GM12874 (cell line): ENCODE data around the gene GP1BB.

Experiments used
- CTCF ChIP-seq: IDR thresholded peaks from 2 replicates; pipeline ENCODE4 v1.5.1; 2011; ENCODE audit warnings: low read depth, mild to moderate bottlenecking, control low read depth, low read length, moderate library complexity; ENCODE audit not compliant: insufficient read depth

GP1BB gene

DNA sequence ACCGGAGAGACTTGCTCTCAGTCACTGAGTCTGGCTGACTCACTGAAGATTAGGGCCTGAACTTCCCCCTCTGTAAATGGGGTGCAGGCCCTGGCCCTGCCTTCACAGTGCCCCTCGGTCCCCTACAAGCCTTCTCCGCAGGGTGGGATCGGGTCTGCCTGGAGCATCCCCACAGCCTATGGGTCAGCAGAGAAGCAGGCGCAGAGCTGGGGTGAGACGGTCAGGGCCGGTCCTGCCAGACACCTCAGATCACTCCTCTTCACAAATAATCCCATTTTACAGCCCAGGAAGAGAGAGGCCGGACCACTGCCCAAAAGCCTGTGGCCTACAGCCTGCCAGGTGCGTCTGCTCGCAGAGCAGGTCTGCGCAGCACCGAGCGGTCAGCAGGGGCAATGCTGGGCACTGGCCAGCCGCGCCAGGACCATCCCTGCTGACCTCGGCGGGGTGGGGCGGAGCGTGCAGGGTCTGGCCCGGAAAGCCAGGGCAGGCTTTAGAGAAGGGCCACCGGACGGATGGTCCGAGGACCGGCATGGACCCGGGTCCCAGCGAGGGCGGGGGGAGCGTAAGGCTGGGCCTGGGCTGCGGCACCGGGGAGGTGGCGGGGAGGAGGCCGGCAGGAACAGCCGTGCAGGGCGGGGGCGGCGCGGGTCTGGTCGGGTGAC is 9.6 kb upstream of the GP1BB start:
- no peak for TF ChIP-seq CTCF

DNA sequence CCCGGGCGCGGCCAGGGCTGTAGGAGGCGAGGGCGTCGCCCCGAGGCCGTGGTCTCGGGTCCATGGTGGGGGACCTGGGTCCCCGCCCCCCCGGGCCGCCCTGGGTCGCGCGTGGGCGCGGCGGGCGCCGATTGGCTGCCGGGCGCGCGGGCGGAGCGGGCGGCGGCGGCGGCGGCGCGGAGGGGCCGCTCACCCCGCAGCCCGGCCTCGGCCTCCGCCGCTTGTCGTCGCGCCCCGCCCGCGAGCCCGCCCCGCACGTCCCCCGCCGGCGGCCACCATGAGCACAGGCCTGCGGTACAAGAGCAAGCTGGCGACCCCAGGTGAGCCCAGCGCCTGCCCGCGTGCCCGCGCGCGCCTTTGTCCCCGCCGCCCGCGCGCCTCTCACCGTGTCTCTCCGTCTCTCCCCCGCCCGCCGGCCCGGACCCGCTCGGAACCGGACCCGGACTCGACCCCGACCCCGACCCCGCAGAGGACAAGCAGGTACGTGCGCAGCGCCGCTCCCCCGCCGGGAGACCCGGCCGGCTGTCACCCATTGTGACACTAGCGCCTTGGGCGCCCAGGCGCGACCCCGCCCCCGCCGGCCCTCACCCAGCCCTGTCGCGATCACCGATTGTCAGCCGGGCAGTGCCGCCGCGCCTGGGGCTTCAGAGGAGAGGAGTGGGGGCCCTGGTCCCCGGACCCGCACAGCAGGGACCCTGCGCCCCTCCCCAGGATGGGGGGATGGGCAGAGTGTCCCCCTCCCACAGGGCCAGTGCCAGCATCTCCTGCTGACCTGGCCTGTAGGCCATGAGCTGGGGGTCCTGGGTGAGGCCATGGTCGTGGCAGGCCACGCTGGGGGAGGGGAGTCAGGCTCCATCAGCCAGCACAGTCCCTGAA is 8.8 kb upstream of the GP1BB start, which contains the start of gene SEPTIN5:
SEPTIN5 (plus strand) TSS at position 192 of the 876 bp plus-strand sequence; CDS start at position 278, 86 bp downstream.
- TF ChIP-seq CTCF = no peak

DNA sequence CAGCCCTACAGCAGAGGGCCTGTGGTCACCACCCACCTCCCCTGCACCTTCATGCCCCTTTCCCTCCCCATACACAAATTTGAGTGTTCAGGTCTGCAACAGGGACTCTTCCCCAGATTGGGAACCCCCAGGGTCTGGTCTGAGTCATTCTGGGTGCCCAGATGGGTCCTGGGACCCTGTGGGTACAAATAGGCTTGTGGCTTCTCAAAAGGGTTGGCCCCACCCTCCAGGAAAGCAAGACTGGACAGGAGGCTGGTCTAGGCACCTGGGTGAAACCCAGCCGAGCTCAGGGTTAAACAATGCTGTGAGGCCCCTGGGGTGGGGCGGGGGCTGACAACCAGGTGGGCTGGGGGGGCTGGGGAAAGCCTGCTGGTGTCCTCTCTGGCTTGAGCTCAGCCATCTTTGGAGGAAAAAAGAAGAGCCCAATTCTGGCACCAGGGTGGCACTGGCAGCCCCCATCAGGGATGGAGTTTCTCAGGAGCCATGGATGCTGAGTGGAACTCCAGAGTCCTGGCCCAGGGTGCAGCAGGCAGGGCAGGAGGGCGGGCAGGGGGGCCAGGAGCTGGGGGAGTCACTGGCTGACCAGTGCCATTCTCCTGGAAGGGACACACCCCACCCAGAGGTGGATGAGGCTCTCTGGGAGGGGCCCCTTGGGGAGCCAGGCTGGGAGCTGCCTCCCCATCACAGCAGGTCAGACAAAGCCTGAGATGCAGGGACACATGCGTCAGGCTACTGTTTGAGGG is 8.0 kb upstream of the GP1BB start:
- TF ChIP-seq CTCF = no peak

GRCh38 chr22:19716041-19716828 is 7.1 kb upstream of the GP1BB start:
- TF ChIP-seq CTCF = no peak

DNA sequence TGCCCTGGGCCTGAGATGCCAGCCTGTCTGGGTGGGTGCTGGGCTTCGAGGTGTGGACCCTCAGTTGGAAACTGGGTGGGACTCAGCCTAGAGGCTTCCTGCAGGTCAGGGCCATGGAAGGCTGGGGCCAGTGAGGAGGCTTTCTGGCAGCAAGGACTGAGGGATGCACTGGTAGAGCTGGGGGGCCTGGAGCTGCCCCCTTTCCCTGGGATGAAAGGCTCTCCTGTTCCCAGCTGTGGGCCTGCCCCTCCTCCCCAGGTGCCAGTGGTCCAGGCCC is 6.6 kb upstream of the GP1BB start:
- TF ChIP-seq CTCF = no peak

- TF ChIP-seq CTCF = no peak; the same call in 1 of the 2 replicates
Observed at GRCh38 chr22:19717181-19717580, 6.2 kb upstream of the GP1BB start.
